Uterus (tissue), 4 donors: ENCODE results near the gene TBC1D5. TPM values are rescaled to one million over a fixed set of nuclear protein-coding genes. Genes with fewer than 3 reads are reported as not detected.

Experiments
- DNase-seq, 2 donors: peaks; one replicate each; pipeline ENCODE4 v3.0.0-alpha.2; 2019 to 2020
- H3K27ac ChIP-seq, 2 donors: fragments of 200-600 bp; sonication (generic); 1 replicate in 1 of 2; 2 replicates in 1 of 2; pipeline ENCODE4 v1.5.1; 2016 to 2018
- H3K27me3 ChIP-seq, 2 donors: fragments of 200-600 bp; sonication (generic); one replicate each; pipeline ENCODE4 v1.5.1; 2018 to 2019; ENCODE audit warnings: control low read depth in 1 of 2
- H3K36me3 ChIP-seq, 2 donors: fragments of 200-600 bp; sonication (generic); one replicate each; pipeline ENCODE4 v1.5.1; 2019; ENCODE audit warnings: control low read depth in 1 of 2
- H3K4me1 ChIP-seq, 2 donors: fragments of 200-600 bp; sonication (generic); one replicate each; pipeline ENCODE4 v1.5.1; 2018 to 2019; ENCODE audit warnings: control low read depth in 1 of 2
- H3K4me3 ChIP-seq, 2 donors: fragments of 200-600 bp; sonication (generic); 1 replicate in 1 of 2; 2 replicates in 1 of 2; pipeline ENCODE4 v1.5.1; 2018 to 2019; ENCODE audit warnings: mild to moderate bottlenecking in 1 of 2
- H3K9me3 ChIP-seq, 2 donors: fragments of 200-600 bp; sonication (generic); one replicate each; pipeline ENCODE4 v1.5.1; 2019; ENCODE audit warnings: control low read depth in 1 of 2
- POLR2A ChIP-seq, 2 donors: fragments of 450-650 bp; IDR thresholded peaks; one replicate each; pipeline ENCODE4 v1.6.1; 2016; ENCODE audit warnings: antibody characterized with exemption in 2 of 2, mild to moderate bottlenecking in 1 of 2, moderate library complexity in 1 of 2
- intact Hi-C: fragments of 100-400 bp; cut with DNase I; formaldehyde crosslinking; loops from one replicate; pipeline ENCODE4 v1.15.1; 2023; ENCODE audit warnings: low total_unique reads
- total RNA-seq, 4 donors: library from RNA; depleted of rRNA in 3 of 4; stranded (reverse); fragments of >200 nt in 3 of 4; gene quantifications; one replicate each; pipeline versions ENCODE4 v1.1.0 to v1.2.4, GENCODE V29; 2014 to 2023
- TF ChIP-seq, protein P1 (sequence below), 4 experiments: fragments of 200-600 bp in 2 of 4; fragments of 450-650 bp in 2 of 4; sonication (generic) in 2 of 4; IDR thresholded peaks; one replicate each; pipeline ENCODE4 v1.5.1; 2016 to 2019; ENCODE audit warnings: antibody characterized with exemption in 4 of 4, mild to moderate bottlenecking in 2 of 4, moderate library complexity in 1 of 4
- donor health status: DM: yes; HTN: yes; CAD: no.

Gene TBC1D5
- total RNA-seq, 4 donors from 2014 or later = 34.6 to 189 (median 75.6) TPM

DNA sequence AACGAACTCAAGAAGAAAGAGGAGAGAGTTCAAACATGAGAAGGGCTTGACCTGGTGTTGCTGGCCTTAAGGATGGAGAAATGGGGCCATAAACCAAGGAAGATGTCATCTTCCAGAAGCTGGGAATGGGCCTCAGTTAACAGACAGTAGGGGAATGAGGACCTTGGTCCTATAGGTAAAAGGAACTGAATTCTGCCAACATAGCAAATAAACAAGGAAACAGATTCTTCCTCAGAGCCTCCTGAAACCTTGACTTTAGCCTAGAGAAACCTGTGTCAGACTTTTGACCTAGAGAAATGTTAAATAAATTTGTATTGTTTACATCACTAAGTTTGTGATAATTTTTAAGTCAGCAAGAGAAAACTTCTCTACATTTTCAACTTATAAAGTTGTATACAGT is 520.9 kb downstream of the TBC1D5 start:
- H3K36me3 ChIP-seq = no peaks in the 10 kb centered on the region
- H3K9me3 ChIP-seq = no peaks in the 10 kb centered on the region
- H3K4me1 ChIP-seq = no peaks in the 10 kb centered on the region
- no peak overlapping the region for H3K4me3 ChIP-seq
- intact Hi-C loops = no loop called here
- no peak for DNase-seq
- H3K27ac ChIP-seq = no peak overlapping the region
- H3K27me3 ChIP-seq = no peaks in the 10 kb centered on the region
- TF ChIP-seq, protein P1, sequence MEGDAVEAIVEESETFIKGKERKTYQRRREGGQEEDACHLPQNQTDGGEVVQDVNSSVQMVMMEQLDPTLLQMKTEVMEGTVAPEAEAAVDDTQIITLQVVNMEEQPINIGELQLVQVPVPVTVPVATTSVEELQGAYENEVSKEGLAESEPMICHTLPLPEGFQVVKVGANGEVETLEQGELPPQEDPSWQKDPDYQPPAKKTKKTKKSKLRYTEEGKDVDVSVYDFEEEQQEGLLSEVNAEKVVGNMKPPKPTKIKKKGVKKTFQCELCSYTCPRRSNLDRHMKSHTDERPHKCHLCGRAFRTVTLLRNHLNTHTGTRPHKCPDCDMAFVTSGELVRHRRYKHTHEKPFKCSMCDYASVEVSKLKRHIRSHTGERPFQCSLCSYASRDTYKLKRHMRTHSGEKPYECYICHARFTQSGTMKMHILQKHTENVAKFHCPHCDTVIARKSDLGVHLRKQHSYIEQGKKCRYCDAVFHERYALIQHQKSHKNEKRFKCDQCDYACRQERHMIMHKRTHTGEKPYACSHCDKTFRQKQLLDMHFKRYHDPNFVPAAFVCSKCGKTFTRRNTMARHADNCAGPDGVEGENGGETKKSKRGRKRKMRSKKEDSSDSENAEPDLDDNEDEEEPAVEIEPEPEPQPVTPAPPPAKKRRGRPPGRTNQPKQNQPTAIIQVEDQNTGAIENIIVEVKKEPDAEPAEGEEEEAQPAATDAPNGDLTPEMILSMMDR (IDR thresholded peaks at IDR 0.05) = no peak
- TF ChIP-seq POLR2A (IDR thresholded peaks at IDR 0.05) = no peak

DNA sequence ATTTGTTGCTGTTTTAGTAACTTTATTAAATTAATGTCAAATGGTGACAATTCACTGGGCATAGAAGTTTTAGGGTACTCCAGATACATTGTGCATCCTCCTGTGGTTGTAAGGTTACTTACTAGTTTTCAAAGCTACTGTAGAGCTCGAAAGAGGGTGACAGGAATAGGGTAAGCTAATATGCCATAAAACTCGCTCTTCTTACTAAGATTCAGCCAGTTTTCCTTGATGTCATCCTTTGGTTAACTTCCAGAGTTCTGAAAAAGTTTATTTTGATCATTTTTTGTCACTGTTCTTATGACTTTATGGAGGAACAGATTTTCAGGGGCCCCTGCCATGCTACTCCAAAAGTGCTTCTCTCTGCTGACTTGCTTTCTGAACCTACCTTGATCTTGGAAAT is 522.8 kb downstream of the TBC1D5 start:
- H3K4me3 ChIP-seq = no peak overlapping the region
- H3K27me3 ChIP-seq = no peaks in the 10 kb centered on the region
- H3K4me1 ChIP-seq = no peaks in the 10 kb centered on the region
- no peaks in the 10 kb centered on the region for H3K36me3 ChIP-seq
- no peak for DNase-seq
- H3K9me3 ChIP-seq = no peaks in the 10 kb centered on the region
- no peak for TF ChIP-seq POLR2A (IDR thresholded peaks at IDR 0.05)
- TF ChIP-seq, protein P1 (IDR thresholded peaks at IDR 0.05) = no peak
- intact Hi-C loops = no loop called here
- H3K27ac ChIP-seq = no peak overlapping the region

DNA sequence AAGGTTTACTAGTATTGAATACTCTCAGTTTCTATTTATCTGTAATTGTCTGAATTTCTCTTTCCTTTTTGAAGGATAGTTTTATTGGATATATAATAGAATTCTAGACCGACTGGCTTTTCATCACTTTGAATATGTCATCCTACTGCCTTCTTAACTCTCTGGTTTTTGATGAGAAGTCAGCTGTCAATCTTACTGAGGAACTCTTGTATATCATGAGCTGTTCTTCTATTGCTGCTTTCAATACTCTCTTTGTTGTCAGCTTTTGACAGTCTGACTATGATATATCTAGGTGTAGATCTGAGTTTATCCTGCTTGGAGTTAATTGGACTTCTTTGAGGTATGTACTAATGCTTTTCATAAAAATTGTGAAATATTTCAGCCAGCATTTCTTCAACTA is 523.8 kb downstream of the TBC1D5 start:
- Histone ChIP-seq H3K4me1 (no peaks in the 10 kb centered on the region), H3K27ac (no peak overlapping the region), H3K36me3 (no peaks in the 10 kb centered on the region), H3K9me3 (no peaks in the 10 kb centered on the region), H3K4me3 (no peak overlapping the region), H3K27me3 (no peaks in the 10 kb centered on the region)
- intact Hi-C loops = no loop called here
- no peak for TF ChIP-seq POLR2A (IDR thresholded peaks at IDR 0.05)
- TF ChIP-seq, protein P1 (IDR thresholded peaks at IDR 0.05) = no peak
- no peak for DNase-seq

DNA sequence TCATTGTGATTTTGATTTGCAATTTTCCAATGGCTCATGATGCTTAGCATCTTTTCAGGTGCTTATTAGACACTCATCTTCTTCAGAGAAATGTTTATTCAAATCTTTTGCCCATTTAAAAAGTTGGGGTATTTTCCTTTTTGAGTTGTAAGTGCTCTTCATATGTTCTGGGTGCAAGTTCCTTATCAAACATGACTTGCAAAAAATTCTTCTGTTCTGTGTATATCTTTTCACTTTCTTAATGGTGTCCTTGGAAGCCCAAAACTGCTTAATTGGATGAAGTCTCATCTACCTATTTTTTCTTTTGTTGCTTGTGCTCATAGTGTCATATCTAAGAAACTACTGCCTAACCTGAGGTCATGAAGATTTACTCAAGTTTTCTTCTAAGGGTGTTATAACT is 524.8 kb downstream of the TBC1D5 start:
- no peak for DNase-seq

DNA sequence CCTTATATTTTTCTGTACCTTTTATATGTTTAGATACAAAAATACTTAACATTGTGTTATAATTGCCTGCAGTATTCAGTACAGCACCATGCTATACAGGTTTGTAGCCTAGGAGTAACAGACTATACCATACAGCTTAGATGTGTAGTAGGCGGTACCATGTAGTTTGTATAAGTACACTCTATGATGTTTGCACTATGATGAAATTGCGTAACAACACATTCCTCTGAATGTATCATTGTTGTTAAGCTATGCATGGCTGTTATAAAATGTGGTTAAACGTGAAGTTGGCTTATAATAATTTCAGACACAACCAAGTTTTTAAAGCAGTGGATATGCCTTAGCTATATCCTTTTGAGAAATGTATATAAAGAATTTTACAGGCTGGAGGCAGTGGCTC is 529.3 kb downstream of the TBC1D5 start:
- Histone ChIP-seq H3K36me3 (no peaks in the 10 kb centered on the region), H3K4me1 (no peaks in the 10 kb centered on the region), H3K27me3 (no peaks in the 10 kb centered on the region), H3K27ac (no peak overlapping the region), H3K9me3 (no peaks in the 10 kb centered on the region), H3K4me3 (no peak overlapping the region)
- TF ChIP-seq, protein P1 (IDR thresholded peaks at IDR 0.05) = no peak
- no peak for TF ChIP-seq POLR2A (IDR thresholded peaks at IDR 0.05)
- DNase-seq = no peak
- intact Hi-C loops = no loop called here

More for the DNA sequence above, 524.8 kb downstream of the TBC1D5 start:
- no peak overlapping the region for H3K4me3 ChIP-seq
- H3K4me1 ChIP-seq = no peaks in the 10 kb centered on the region
- no peak overlapping the region for H3K27ac ChIP-seq
- H3K9me3 ChIP-seq = no peaks in the 10 kb centered on the region
- intact Hi-C loops = no loop called here
- H3K27me3 ChIP-seq = no peaks in the 10 kb centered on the region
- no peak for TF ChIP-seq POLR2A (IDR thresholded peaks at IDR 0.05)
- TF ChIP-seq, protein P1 (IDR thresholded peaks at IDR 0.05) = no peak
- H3K36me3 ChIP-seq = no peaks in the 10 kb centered on the region
